Lung (tissue), 12 donors: ENCODE measurements around the gene CYB561D1. TPM values are rescaled to one million over a fixed set of nuclear protein-coding genes. Genes with fewer than 3 reads are reported as not detected.

Source experiments
- ATAC-seq: fragments of 200-7000 bp; cut with Tn5 transposase; one replicate; pipeline ENCODE4 v1.9.1; 2020; ENCODE audit warnings: moderate number of reproducible peaks; ENCODE audit not compliant: insufficient read depth, low FRiP score
- DNase-seq, 3 donors: peaks; one replicate each; pipeline ENCODE4 v3.0.0-alpha.2; 2013 to 2017
- H3K27ac ChIP-seq, 2 donors: one replicate each; pipeline ENCODE4 v1.5.1; 2013; ENCODE audit warnings: mild to moderate bottlenecking in 2 of 2, moderate library complexity in 2 of 2, control low read depth in 1 of 2, inconsistent platforms in 1 of 2, low read depth in 1 of 2, low read length in 1 of 2
- H3K27me3 ChIP-seq, 3 donors: one replicate each; pipeline ENCODE4 v1.5.1; 2013; ENCODE audit warnings: low read length in 2 of 3; ENCODE audit not compliant: control insufficient read depth in 3 of 3, insufficient read depth in 3 of 3
- H3K36me3 ChIP-seq, 4 donors: one replicate each; pipeline ENCODE4 v1.5.1; 2013; ENCODE audit warnings: low read length in 4 of 4, mild to moderate bottlenecking in 1 of 4, moderate library complexity in 1 of 4; ENCODE audit not compliant: control insufficient read depth in 4 of 4, insufficient read depth in 4 of 4
- H3K4me1 ChIP-seq, 5 donors: one replicate each; pipeline ENCODE4 v1.5.1; 2013; ENCODE audit warnings: low read length in 5 of 5, mild to moderate bottlenecking in 2 of 5, moderate library complexity in 1 of 5; ENCODE audit not compliant: control insufficient read depth in 5 of 5, insufficient read depth in 5 of 5
- H3K4me3 ChIP-seq: one replicate; pipeline ENCODE4 v1.5.1; 2013; ENCODE audit warnings: mild to moderate bottlenecking, control low read depth, moderate library complexity
- H3K9ac ChIP-seq, 2 donors: one replicate each; pipeline ENCODE4 v1.5.1; 2013; ENCODE audit warnings: low read length in 2 of 2, control low read depth in 1 of 2; ENCODE audit not compliant: insufficient read depth in 1 of 2
- H3K9me3 ChIP-seq, 4 donors: one replicate each; pipeline ENCODE4 v1.5.1; 2013; ENCODE audit warnings: low read length in 3 of 4, mild to moderate bottlenecking in 1 of 4, moderate library complexity in 1 of 4; ENCODE audit not compliant: control insufficient read depth in 4 of 4, insufficient read depth in 3 of 4
- CTCF ChIP-seq: IDR thresholded peaks from 2 replicates; pipeline ENCODE4 v1.5.1; 2012; ENCODE audit warnings: mild to moderate bottlenecking; ENCODE audit errors: control extremely low read depth, extremely low read depth
- WGBS, 2 donors: extraction: QIAGEN DNeasy Blood & Tissue Kit; methylation state at CpG; one replicate each; pipeline ENCODE4 v1.1.7; 2013; 5-methylcytosine and 5-hydroxymethylcytosine counted together
- polyA plus RNA-seq, 2 donors: library from polyadenylated mRNA; stranded (reverse); fragments of 200-250 nt; gene quantifications; one replicate each; pipeline ENCODE4 v1.2.1, GENCODE V29; 2013
- total RNA-seq, 2 donors: library from RNA; depleted of rRNA in 1 of 2; stranded (reverse); fragments of >200 nt in 1 of 2; gene quantifications; one replicate each; pipeline ENCODE4 v1.2.1, GENCODE V29; 2014 to 2021
- donor health status: control.
- donor health status: control.
- donor health status: Bipolar disorder and iron deficiency.
- donor health status: healthy.
- donor health status: DM: yes; HTN: yes; CAD: no.

Gene CYB561D1
- total and polyA plus RNA-seq, 4 donors = 3.4 to 13.6 (median 6.2) TPM

GRCh38 chr1:109499661-109500536, 6.0 kb downstream of the CYB561D1 start:
- H3K9ac ChIP-seq = no peak overlapping the region
- peaks cover 0 to 21% (median 2%) of the 10 kb centered on the region in 4 donors for H3K36me3 ChIP-seq
- H3K4me3 ChIP-seq = no peak overlapping the region
- WGBS, 2 donors = 53 to 69% methylated on average over 4 of the region's 4 CpGs
- no peaks in the 10 kb centered on the region for H3K9me3 ChIP-seq
- DNase-seq (no peak), ATAC-seq (peak; percentile 61)
- H3K27ac ChIP-seq = peak overlapping the region in 1 of 2 donors; percentile 30
- H3K4me1 ChIP-seq = peaks cover 0 to 9% (median 0%) of the 10 kb centered on the region in 5 donors
- TF ChIP-seq CTCF = no peak
- H3K27me3 ChIP-seq = no peaks in the 10 kb centered on the region

- ATAC-seq = no peak
- 48 to 69% methylated on average over 5 of the region's 5 CpGs for WGBS, 2 donors
- Histone ChIP-seq H3K9me3 (no peaks in the 10 kb centered on the region), H3K27me3 (no peaks in the 10 kb centered on the region), H3K4me3 (no peak overlapping the region), H3K4me1 (peaks cover 0 to 9% (median 0%) of the 10 kb centered on the region in 5 donors), H3K27ac (peak overlapping the region in 1 of 2 donors; percentile 52), H3K36me3 (peaks cover 0 to 20% (median 2%) of the 10 kb centered on the region in 4 donors), H3K9ac (no peak overlapping the region)
- DNase-seq = peak in 2 of 3 donors; percentile 15 to 43
- TF ChIP-seq CTCF = no peak
Observed at GRCh38 chr1:109500941-109501381, 7.1 kb downstream of the CYB561D1 start.

GRCh38 chr1:109501644-109502363, 7.9 kb downstream of the CYB561D1 start:
- Histone ChIP-seq H3K27me3 (no peaks in the 10 kb centered on the region), H3K9me3 (no peaks in the 10 kb centered on the region), H3K4me1 (peaks cover 0 to 9% (median 0%) of the 10 kb centered on the region in 5 donors), H3K36me3 (peaks cover 0 to 15% (median 2%) of the 10 kb centered on the region in 4 donors), H3K9ac (no peak overlapping the region), H3K27ac (no peak overlapping the region), H3K4me3 (no peak overlapping the region)
- TF ChIP-seq CTCF = no peak
- no peak for DNase-seq
- no peak for ATAC-seq
- 71 to 75% methylated on average over 5 of the region's 5 CpGs for WGBS, 2 donors
